ENCODE measurements around the gene ZNF766.

DNA sequence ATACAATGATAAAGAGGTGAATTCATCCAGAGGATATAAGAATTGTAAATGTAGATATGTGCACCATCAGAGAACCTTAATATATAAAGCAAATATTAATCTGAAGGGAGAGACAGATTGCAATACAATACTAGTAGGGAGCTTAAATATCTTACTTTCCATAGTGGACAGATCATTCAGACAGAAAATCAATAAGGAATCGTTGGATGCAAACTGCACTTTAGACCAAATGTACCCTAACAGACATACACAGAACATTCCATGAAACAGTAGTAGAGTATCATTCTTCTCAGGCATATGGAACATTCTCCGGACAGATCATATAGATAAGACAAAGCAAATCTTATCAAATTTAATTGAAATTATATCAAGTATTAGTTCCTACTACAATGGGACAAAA, 35.0 kb upstream of the ZNF766 start:
- TF ChIP-seq POLR2A (IDR thresholded peaks at IDR 0.05; ENCODE audit: low read length) (no peak), CTCF (IDR thresholded peaks at IDR 0.05) (no peak)
